Pancreas (tissue), 10 donors: ENCODE data around the gene TUBA1A. TPM values are rescaled to one million over a fixed set of nuclear protein-coding genes. Genes with fewer than 3 reads are reported as not detected.
A peak's percentile ranks its signal among the peaks of the same experiment; 100 is the strongest.
"Not testable (repeated sequence)": the region's sequence is repeated elsewhere in the genome, so short reads cannot be mapped to it uniquely, and the experiment has no call there.

ENCODE experiments used
- ATAC-seq, 4 donors: fragments of 200-7000 bp; cut with Tn5 transposase; one replicate each; pipeline versions ENCODE4 v1.8.0 to v1.9.1; 2020; ENCODE audit warnings: mild to moderate bottlenecking in 4 of 4, moderate library complexity in 4 of 4
- DNase-seq, 6 donors: peaks; one replicate each; pipeline ENCODE4 v3.0.0-alpha.2; 2020
- FAIRE-seq: peaks from 2 replicates; lab custom pipeline; 2012; peaks lifted over from hg19 to GRCh38; lab: Jason Lieb, UNC
- H3K27ac ChIP-seq, 4 donors: fragments of 200-600 bp; sonication (generic); 1 replicate in 3 of 4; 2 replicates in 1 of 4; pipeline versions ENCODE4 v1.5.0 to v1.8.0; 2020
- H3K27me3 ChIP-seq, 4 donors: fragments of 200-600 bp; one replicate each; pipeline ENCODE4 v1.8.0; 2021
- H3K36me3 ChIP-seq, 3 donors: fragments of 200-600 bp; sonication (generic) in 1 of 3; one replicate each; pipeline versions ENCODE4 v1.5.0 to v1.8.0; 2020 to 2021
- H3K4me1 ChIP-seq, 3 donors: fragments of 200-600 bp; one replicate each; pipeline ENCODE4 v1.8.0; 2021
- H3K4me3 ChIP-seq, 4 donors: fragments of 200-600 bp; sonication (generic) in 2 of 4; one replicate each; pipeline versions ENCODE4 v1.5.0 to v1.8.0; 2020 to 2021
- H3K9me3 ChIP-seq, 4 donors: fragments of 200-600 bp; one replicate each; pipeline ENCODE4 v1.8.0; 2021
- CTCF ChIP-seq, 4 donors: fragments of 200-600 bp; sonication (generic) in 3 of 4; IDR thresholded peaks; one replicate each; pipeline versions ENCODE4 v1.5.0 to v1.8.0; 2021; ENCODE audit warnings: antibody characterized with exemption in 4 of 4
- WGBS, 2 donors: extraction: QIAGEN DNeasy Blood & Tissue Kit; methylation state at CpG; one replicate each; pipeline ENCODE4 v1.1.7; 2013; 5-methylcytosine and 5-hydroxymethylcytosine counted together
- intact Hi-C, 3 donors: fragments of 100-400 bp; cut with DNase I; formaldehyde crosslinking; loops; one replicate each; pipeline versions ENCODE4 v1.11.1 to v1.14.2; 2022
- polyA plus RNA-seq, 2 donors: library from polyadenylated mRNA; stranded (reverse); fragments of 200-250 nt; gene quantifications; one replicate each; pipeline ENCODE4 v1.2.3, GENCODE V29; 2013
- total RNA-seq, 6 donors: library from RNA; stranded (reverse); fragmentation: NEBNext Ultra II Directional in 4 of 6; extraction: Animal tissue kit (Norgen Biotek cat#: 25700) in 4 of 6; gene quantifications; one replicate each; pipeline versions ENCODE4 v1.2.1 to v1.2.4, GENCODE V29; 2021 to 2023
- donor health status: healthy with polysubstance abuse.
- donor health status: DM: no; HTN: no; CAD: no; lungs with moderate emphysema.
- donor health status: DM: no; HTN: no; CAD: no.
- donor health status: control.
- donor health status: control.
- donor health status: Bipolar disorder and iron deficiency.
- donor health status: DM: yes; HTN: yes; CAD: no.
- donor health status: DM: no; HTN: no; CAD: no.
- donor health status: DM: no; HTN: no; CAD: no.
- donor health status: DM: yes; HTN: yes; CAD: no.

The TUBA1A gene
- total and polyA plus RNA-seq, 8 donors = 9.1 to 93.8 (median 28.3) TPM

- H3K4me1 ChIP-seq = peaks cover 0 to 20% (median 5%) of the 10 kb centered on the region in 3 donors
- no peaks in the 10 kb centered on the region for H3K36me3 ChIP-seq
- WGBS, 2 donors = 75 to 79% methylated on average over 5 of the region's 5 CpGs
- no peak for TF ChIP-seq CTCF (IDR thresholded peaks at IDR 0.05)
- FAIRE-seq (no peak), DNase-seq (no peak), ATAC-seq (no peak)
- H3K9me3 ChIP-seq = no peaks in the 10 kb centered on the region
- no peak overlapping the region for H3K27ac ChIP-seq
- intact Hi-C loops = no loop called here
- no peaks in the 10 kb centered on the region for H3K27me3 ChIP-seq
- H3K4me3 ChIP-seq = no peak overlapping the region
Measured at GRCh38 chr12:49197256-49197655, 8.4 kb upstream of the TUBA1A start.

GRCh38 chr12:49195736-49196135, 6.9 kb upstream of the TUBA1A start:
- 60 to 78% methylated on average over 3 of the region's 3 CpGs for WGBS, 2 donors
- no peak for TF ChIP-seq CTCF (IDR thresholded peaks at IDR 0.05)
- FAIRE-seq (no peak), ATAC-seq (peak in 2 of 4 donors; percentile 50 to 60), DNase-seq (no peak)
- Histone ChIP-seq H3K4me1 (peaks cover 0 to 6% (median 0%) of the 10 kb centered on the region in 3 donors), H3K36me3 (no peaks in the 10 kb centered on the region), H3K27ac (no peak overlapping the region), H3K27me3 (no peaks in the 10 kb centered on the region), H3K9me3 (no peaks in the 10 kb centered on the region), H3K4me3 (no peak overlapping the region)
- intact Hi-C loops = no loop called here

- H3K9me3 ChIP-seq, DNase-seq, intact Hi-C loops, H3K4me1 ChIP-seq, H3K4me3 ChIP-seq, H3K36me3 ChIP-seq, FAIRE-seq, H3K27me3 ChIP-seq, H3K27ac ChIP-seq, ATAC-seq: not testable (repeated sequence)
- 75 to 90% methylated on average over 4 of the region's 4 CpGs for WGBS, 2 donors
Measured at GRCh38 chr12:49193746-49194145, 4.9 kb upstream of the TUBA1A start.

GRCh38 chr12:49191498-49191897, 2.6 kb upstream of the TUBA1A start:
- H3K27me3 ChIP-seq, intact Hi-C loops, DNase-seq, H3K27ac ChIP-seq, H3K36me3 ChIP-seq, H3K9me3 ChIP-seq, ATAC-seq, H3K4me1 ChIP-seq, H3K4me3 ChIP-seq, FAIRE-seq: not testable (repeated sequence)
- WGBS, 2 donors = 78 to 88% methylated on average over 6 of the region's 6 CpGs

GRCh38 chr12:49190974-49191373, 2.1 kb upstream of the TUBA1A start:
- Histone ChIP-seq H3K4me3 (no peak overlapping the region), H3K36me3 (no peaks in the 10 kb centered on the region), H3K27me3 (no peaks in the 10 kb centered on the region), H3K9me3 (no peaks in the 10 kb centered on the region), H3K27ac (no peak overlapping the region), H3K4me1 (no peaks in the 10 kb centered on the region)
- ATAC-seq (no peak), DNase-seq (no peak), FAIRE-seq (no peak)
- intact Hi-C loops = no loop called here
- TF ChIP-seq CTCF (IDR thresholded peaks at IDR 0.05) = no peak
- WGBS, 2 donors = 47 to 63% methylated on average over 3 of the region's 3 CpGs

- Histone ChIP-seq H3K9me3 (no peaks in the 10 kb centered on the region), H3K36me3 (no peaks in the 10 kb centered on the region), H3K4me3 (peak overlapping the region in 1 of 4 donors; percentile 80), H3K27ac (peak overlapping the region in 2 of 4 donors; percentile 96 to 97), H3K27me3 (no peaks in the 10 kb centered on the region), H3K4me1 (no peaks in the 10 kb centered on the region)
- no peak for TF ChIP-seq CTCF (IDR thresholded peaks at IDR 0.05)
- WGBS, 2 donors = 67 to 76% methylated on average over 12 of the region's 12 CpGs
- DNase-seq (no peak), FAIRE-seq (no peak), ATAC-seq (no peak)
- intact Hi-C loops = no loop called here
Measured at GRCh38 chr12:49189731-49190716, 1.1 kb upstream of the TUBA1A start.
